Epithelial cell of proximal tubule (primary cell): Measurements from ENCODE around the gene ITGA8. TPM values are rescaled to one million over a fixed set of nuclear protein-coding genes. Genes with fewer than 3 reads are reported as not detected.

Source experiments
- DNase-seq: peaks from one replicate; pipeline ENCODE4 v3.0.0-alpha.2; 2011; ENCODE audit warnings: low read depth
- H3K4me3 ChIP-seq: 2 replicates; pipeline ENCODE4 v1.5.1; 2011; ENCODE audit warnings: low read depth, mild to moderate bottlenecking, low read length
- CTCF ChIP-seq: conservative IDR thresholded peaks from 2 replicates; pipeline ENCODE4 v1.5.1; 2012; ENCODE audit warnings: low read depth, mild to moderate bottlenecking, low read length
- total RNA-seq: library from RNA; depleted of rRNA; stranded (reverse); fragments of >200 nt; gene quantifications from 2 replicates; pipeline ENCODE4 v1.2.3, GENCODE V29; 2015

ITGA8 gene
- total RNA-seq, 1 donor from 2014 or later = 0.06 TPM

DNA sequence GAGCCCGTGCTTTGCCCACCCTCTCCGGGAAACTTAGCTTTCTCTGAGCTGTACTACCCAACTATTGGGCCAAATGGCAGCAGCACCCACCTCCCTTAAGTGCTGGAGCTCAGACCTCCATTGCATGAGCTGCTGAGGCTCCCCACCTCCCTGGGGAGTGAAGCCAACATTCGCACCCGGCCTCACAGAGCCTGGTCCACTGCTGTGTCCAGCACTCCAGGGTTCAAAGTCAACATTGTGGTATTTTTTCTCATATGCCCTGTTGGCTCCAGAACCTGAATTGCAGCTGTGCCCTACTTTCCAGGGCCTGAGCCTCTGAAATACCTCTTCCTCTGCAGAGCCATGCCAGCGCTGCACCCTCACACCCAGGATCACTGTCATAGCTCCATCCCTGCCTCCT lies 29.7 kb downstream of the ITGA8 start:
- DNase-seq = no peak
- no peak for TF ChIP-seq CTCF
- H3K4me3 ChIP-seq = no peak overlapping the region

DNA sequence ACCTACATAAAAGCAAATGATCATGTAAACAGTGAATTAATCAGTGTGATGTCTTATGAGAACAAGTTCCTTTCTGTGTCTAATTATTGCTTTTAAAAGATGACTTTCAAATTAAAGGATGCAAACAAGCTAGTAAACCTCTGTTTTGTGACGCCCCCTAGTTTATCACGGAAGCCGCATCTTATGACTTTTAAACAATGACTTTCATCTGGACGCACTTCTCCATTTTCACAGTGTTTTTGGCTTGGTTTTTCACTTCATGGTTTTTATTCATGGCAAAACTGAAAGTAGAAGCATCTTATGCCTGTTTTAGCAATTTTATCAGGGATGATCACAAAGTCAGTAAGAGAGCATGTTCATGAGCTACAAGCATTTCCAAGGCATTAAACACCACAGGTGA lies 35.0 kb downstream of the ITGA8 start:
- TF ChIP-seq CTCF = no peak
- DNase-seq = no peak
- H3K4me3 ChIP-seq = no peak overlapping the region

DNA sequence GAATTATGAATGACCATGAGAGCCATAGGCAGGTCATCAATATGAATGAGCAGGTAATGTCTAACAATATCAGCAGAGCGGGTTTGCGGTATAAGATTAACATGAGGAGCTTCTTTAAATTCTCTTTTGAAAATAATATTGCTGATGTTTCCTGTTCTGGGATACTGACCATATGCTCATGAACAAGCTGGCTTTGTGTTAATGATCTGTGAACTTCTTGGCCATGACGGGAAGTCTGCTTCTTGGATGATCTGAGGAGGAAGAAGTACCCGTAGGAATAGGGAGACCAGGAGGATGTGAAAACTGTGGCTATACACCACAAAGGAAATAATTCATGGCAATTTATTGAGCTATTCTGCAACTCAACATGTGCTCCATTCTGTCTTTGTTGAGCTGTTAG lies 38.6 kb downstream of the ITGA8 start:
- no peak overlapping the region for H3K4me3 ChIP-seq
- TF ChIP-seq CTCF = no peak
- no peak for DNase-seq

DNA sequence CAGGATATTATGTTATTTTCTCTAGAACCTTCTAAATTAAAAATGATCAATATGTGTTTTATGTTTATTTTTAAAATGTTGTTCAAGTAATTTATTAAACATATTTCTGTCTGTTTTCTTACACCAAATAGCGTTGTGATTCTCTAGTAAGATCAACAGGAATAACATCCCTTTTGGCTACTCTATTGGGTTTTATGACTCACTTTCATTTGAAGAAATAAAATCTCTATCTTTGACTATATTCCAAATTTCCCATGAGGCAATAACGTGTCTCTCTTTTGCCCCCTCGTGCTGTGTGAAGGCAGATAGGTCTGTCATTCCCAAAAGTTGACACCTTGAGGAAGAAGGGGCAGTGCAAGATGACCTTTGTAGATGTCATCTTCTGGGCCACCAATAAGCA lies 40.9 kb downstream of the ITGA8 start:
- DNase-seq = no peak
- TF ChIP-seq CTCF = no peak
- no peak overlapping the region for H3K4me3 ChIP-seq

- no peak overlapping the region for H3K4me3 ChIP-seq
- TF ChIP-seq CTCF = no peak
- no peak for DNase-seq
Observed at GRCh38 chr10:15672469-15672868, 47.3 kb downstream of the ITGA8 start.

DNA sequence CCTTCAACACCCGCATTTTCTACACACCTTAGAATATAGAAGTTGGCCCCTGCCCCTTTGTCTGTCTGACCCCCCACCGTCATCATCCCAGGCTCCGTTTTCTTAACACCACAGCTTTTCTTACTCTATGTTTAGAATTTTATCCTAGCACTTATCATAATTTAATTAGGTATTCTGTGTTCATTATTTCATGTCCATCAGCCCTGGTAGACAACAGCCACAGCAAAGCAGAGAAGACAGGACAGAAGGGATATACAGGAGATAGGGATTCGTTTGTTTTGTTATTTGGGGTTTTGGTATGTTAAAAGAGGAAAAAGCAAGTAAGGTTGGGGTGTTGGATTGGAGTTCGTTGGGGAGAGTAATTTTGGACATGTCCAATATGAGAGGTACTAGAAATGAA lies 48.8 kb downstream of the ITGA8 start:
- no peak for DNase-seq
- TF ChIP-seq CTCF = no peak
- H3K4me3 ChIP-seq = no peak overlapping the region

GRCh38 chr10:15661574-15661973 lies 58.1 kb downstream of the ITGA8 start:
- no peak for DNase-seq
- no peak for TF ChIP-seq CTCF
- no peak overlapping the region for H3K4me3 ChIP-seq
